ENCODE data around the gene CNDP1.
"Not testable (repeated sequence)": the region's sequence is repeated elsewhere in the genome, so short reads cannot be mapped to it uniquely, and the experiment has no call there.

Gene CNDP1

GRCh38 chr18:74498712-74499627, 35.3 kb upstream of the CNDP1 start:
- peak; percentile 82 for DNase-seq
- Mint-ChIP-seq H3K4me1 (ENCODE audit: low read depth) (peaks cover 63% of the 10 kb centered on the region), H3K4me3 (peak overlapping the region; percentile 91), H3K9me3 (no peaks in the 10 kb centered on the region), H3K36me3 (ENCODE audit: low read depth) (peaks cover 75% of the 10 kb centered on the region), H3K27me3 (no peaks in the 10 kb centered on the region), H3K27ac (peak overlapping the region; percentile 100)

GRCh38 chr18:74499633-74500032, 34.7 kb upstream of the CNDP1 start:
- H3K36me3 Mint-ChIP-seq (ENCODE audit: low read depth), result peaks cover 81% of the 10 kb centered on the region
- peak overlapping the region; percentile 100 for H3K27ac Mint-ChIP-seq
- H3K27me3 Mint-ChIP-seq, result no peaks in the 10 kb centered on the region
- peak overlapping the region; percentile 91 for H3K4me3 Mint-ChIP-seq
- H3K9me3 Mint-ChIP-seq, result no peaks in the 10 kb centered on the region
- peaks cover 60% of the 10 kb centered on the region for H3K4me1 Mint-ChIP-seq (ENCODE audit: low read depth)
- DNase-seq, result peak; percentile 51

GRCh38 chr18:74500372-74500771, 33.9 kb upstream of the CNDP1 start:
- peak overlapping the region; percentile 100 for H3K27ac Mint-ChIP-seq
- no peak for DNase-seq
- peak overlapping the region; percentile 91 for H3K4me3 Mint-ChIP-seq
- peaks cover 59% of the 10 kb centered on the region for H3K4me1 Mint-ChIP-seq (ENCODE audit: low read depth)
- H3K36me3 Mint-ChIP-seq (ENCODE audit: low read depth), result peaks cover 88% of the 10 kb centered on the region
- H3K9me3 Mint-ChIP-seq, result no peaks in the 10 kb centered on the region
- no peaks in the 10 kb centered on the region for H3K27me3 Mint-ChIP-seq

- Mint-ChIP-seq H3K27ac (peak overlapping the region; percentile 100), H3K4me3 (peak overlapping the region; percentile 91), H3K4me1 (ENCODE audit: low read depth) (peaks cover 58% of the 10 kb centered on the region), H3K36me3 (ENCODE audit: low read depth) (peaks cover 88% of the 10 kb centered on the region)
- H3K27me3 Mint-ChIP-seq, H3K9me3 Mint-ChIP-seq, DNase-seq: not testable (repeated sequence)
Measured at GRCh38 chr18:74500774-74501173, 33.5 kb upstream of the CNDP1 start.

GRCh38 chr18:74501386-74501785, 32.9 kb upstream of the CNDP1 start:
- Mint-ChIP-seq H3K36me3 (ENCODE audit: low read depth) (peaks cover 90% of the 10 kb centered on the region), H3K27me3 (no peaks in the 10 kb centered on the region), H3K27ac (peak overlapping the region; percentile 100), H3K9me3 (no peaks in the 10 kb centered on the region), H3K4me3 (peak overlapping the region; percentile 91), H3K4me1 (ENCODE audit: low read depth) (peaks cover 56% of the 10 kb centered on the region)
- DNase-seq, result no peak

GRCh38 chr18:74503137-74503536, 31.2 kb upstream of the CNDP1 start:
- Mint-ChIP-seq H3K4me3 (no peak overlapping the region), H3K9me3 (no peaks in the 10 kb centered on the region), H3K4me1 (ENCODE audit: low read depth) (peaks cover 44% of the 10 kb centered on the region), H3K36me3 (ENCODE audit: low read depth) (peaks cover 93% of the 10 kb centered on the region), H3K27ac (no peak overlapping the region), H3K27me3 (no peaks in the 10 kb centered on the region)
- no peak for DNase-seq

- Mint-ChIP-seq H3K9me3 (no peaks in the 10 kb centered on the region), H3K27me3 (no peaks in the 10 kb centered on the region), H3K4me1 (ENCODE audit: low read depth) (peaks cover 19% of the 10 kb centered on the region), H3K36me3 (ENCODE audit: low read depth) (peaks cover 96% of the 10 kb centered on the region), H3K27ac (no peak overlapping the region), H3K4me3 (no peak overlapping the region)
- DNase-seq, result no peak
Measured at GRCh38 chr18:74505776-74506175, 28.5 kb upstream of the CNDP1 start.

GRCh38 chr18:74506448-74507084, 27.7 kb upstream of the CNDP1 start:
- Mint-ChIP-seq H3K27ac (no peak overlapping the region), H3K27me3 (no peaks in the 10 kb centered on the region), H3K36me3 (ENCODE audit: low read depth) (peaks cover 96% of the 10 kb centered on the region), H3K9me3 (no peaks in the 10 kb centered on the region), H3K4me1 (ENCODE audit: low read depth) (peaks cover 12% of the 10 kb centered on the region), H3K4me3 (no peak overlapping the region)
- peak; percentile 7 for DNase-seq

GRCh38 chr18:74507097-74507881, 27.0 kb upstream of the CNDP1 start:
- Mint-ChIP-seq H3K27me3 (no peaks in the 10 kb centered on the region), H3K4me1 (ENCODE audit: low read depth) (peaks cover 9% of the 10 kb centered on the region), H3K36me3 (ENCODE audit: low read depth) (peaks cover 96% of the 10 kb centered on the region), H3K9me3 (no peaks in the 10 kb centered on the region), H3K4me3 (no peak overlapping the region), H3K27ac (peak overlapping the region; percentile 57)
- DNase-seq, result peak; percentile 17

- H3K4me3 Mint-ChIP-seq, result no peak overlapping the region
- H3K27me3 Mint-ChIP-seq, result no peaks in the 10 kb centered on the region
- H3K27ac Mint-ChIP-seq, result peak overlapping the region; percentile 57
- peaks cover 96% of the 10 kb centered on the region for H3K36me3 Mint-ChIP-seq (ENCODE audit: low read depth)
- peaks cover 4% of the 10 kb centered on the region for H3K4me1 Mint-ChIP-seq (ENCODE audit: low read depth)
- no peaks in the 10 kb centered on the region for H3K9me3 Mint-ChIP-seq
- no peak for DNase-seq
Measured at GRCh38 chr18:74507927-74508326, 26.4 kb upstream of the CNDP1 start.

GRCh38 chr18:74508366-74508765, 25.9 kb upstream of the CNDP1 start:
- Mint-ChIP-seq H3K4me1 (ENCODE audit: low read depth) (peaks cover 3% of the 10 kb centered on the region), H3K4me3 (no peak overlapping the region), H3K27me3 (no peaks in the 10 kb centered on the region), H3K27ac (no peak overlapping the region), H3K36me3 (ENCODE audit: low read depth) (peaks cover 96% of the 10 kb centered on the region), H3K9me3 (no peaks in the 10 kb centered on the region)
- DNase-seq, result no peak

- no peaks in the 10 kb centered on the region for H3K27me3 Mint-ChIP-seq
- DNase-seq, result no peak
- peaks cover 96% of the 10 kb centered on the region for H3K36me3 Mint-ChIP-seq (ENCODE audit: low read depth)
- H3K4me1 Mint-ChIP-seq (ENCODE audit: low read depth), result peaks cover 3% of the 10 kb centered on the region
- H3K27ac Mint-ChIP-seq, result no peak overlapping the region
- no peaks in the 10 kb centered on the region for H3K9me3 Mint-ChIP-seq
- no peak overlapping the region for H3K4me3 Mint-ChIP-seq
Measured at GRCh38 chr18:74508821-74509225, 25.5 kb upstream of the CNDP1 start.

GRCh38 chr18:74509856-74510769, 24.2 kb upstream of the CNDP1 start:
- Mint-ChIP-seq H3K27me3 (no peaks in the 10 kb centered on the region), H3K4me3 (no peak overlapping the region), H3K4me1 (ENCODE audit: low read depth) (peaks cover 3% of the 10 kb centered on the region), H3K36me3 (ENCODE audit: low read depth) (peaks cover 96% of the 10 kb centered on the region), H3K27ac (no peak overlapping the region), H3K9me3 (no peaks in the 10 kb centered on the region)
- DNase-seq, result no peak

GRCh38 chr18:74510770-74511095, 23.6 kb upstream of the CNDP1 start:
- H3K36me3 Mint-ChIP-seq (ENCODE audit: low read depth), result peaks cover 97% of the 10 kb centered on the region

More at GRCh38 chr18:74510770-74511095, 23.6 kb upstream of the CNDP1 start:
- DNase-seq, result no peak
- H3K4me3 Mint-ChIP-seq, result no peak overlapping the region
- H3K9me3 Mint-ChIP-seq, result no peaks in the 10 kb centered on the region
- peaks cover 3% of the 10 kb centered on the region for H3K4me1 Mint-ChIP-seq (ENCODE audit: low read depth)
- no peaks in the 10 kb centered on the region for H3K27me3 Mint-ChIP-seq
- H3K27ac Mint-ChIP-seq, result no peak overlapping the region

Measured in activated T-cell treated with anti-CD3 and anti-CD28 coated beads, Interleukin-2, amount 50 U/mL, for 24 hours (primary cell).